ENCODE results near the gene RGMB.

The RGMB gene

GRCh38 chr5:98755406-98755805 lies 18.1 kb upstream of the RGMB start:
- Histone ChIP-seq H4K20me1 (ENCODE audit: insufficient read depth, low read length) (no peaks in the 10 kb centered on the region), H3K36me3 (ENCODE audit: insufficient read depth, low read length) (no peaks in the 10 kb centered on the region), H3K27me3 (ENCODE audit: insufficient read depth, low read length) (no peaks in the 10 kb centered on the region), H3K9ac (ENCODE audit: low read length) (no peak overlapping the region), H3K4me3 (ENCODE audit: low read depth, low read length, poor library complexity, severe bottlenecking) (no peak overlapping the region), H3F3A (ENCODE audit: insufficient read depth, low read length) (no peaks in the 10 kb centered on the region), H3K79me2 (ENCODE audit: insufficient read depth, low read length) (no peaks in the 10 kb centered on the region), H3K9me2 (ENCODE audit: low read depth, low read length) (no peaks in the 10 kb centered on the region), H3K27ac (ENCODE audit: low read depth, low read length, poor library complexity, severe bottlenecking) (no peak overlapping the region), H3K4me2 (ENCODE audit: low read length) (no peak overlapping the region), H2AFZ (ENCODE audit: low read length) (no peak overlapping the region), H3K4me1 (ENCODE audit: insufficient read depth, low read length, severe bottlenecking) (no peaks in the 10 kb centered on the region), H3K9me3 (ENCODE audit: low read length) (no peaks in the 10 kb centered on the region)
- TF ChIP-seq EZH2 (IDR thresholded peaks at IDR 0.05; ENCODE audit: borderline replicate concordance, low read length) (no peak), CTCF (IDR thresholded peaks at IDR 0.05; ENCODE audit: low read length) (no peak)

- TF ChIP-seq EZH2 (IDR thresholded peaks at IDR 0.05; ENCODE audit: borderline replicate concordance, low read length) (no peak), CTCF (IDR thresholded peaks at IDR 0.05; ENCODE audit: low read length) (no peak)
- H3K27ac ChIP-seq (ENCODE audit: low read depth, low read length, poor library complexity, severe bottlenecking), result no peak overlapping the region
- H3K36me3 ChIP-seq (ENCODE audit: insufficient read depth, low read length), result no peaks in the 10 kb centered on the region
- no peak overlapping the region for H3K4me3 ChIP-seq (ENCODE audit: low read depth, low read length, poor library complexity, severe bottlenecking)
- no peak overlapping the region for H2AFZ ChIP-seq (ENCODE audit: low read length)
- H4K20me1 ChIP-seq (ENCODE audit: insufficient read depth, low read length), result no peaks in the 10 kb centered on the region
- no peaks in the 10 kb centered on the region for H3F3A ChIP-seq (ENCODE audit: insufficient read depth, low read length)
- no peak overlapping the region for H3K4me2 ChIP-seq (ENCODE audit: low read length)
- no peaks in the 10 kb centered on the region for H3K79me2 ChIP-seq (ENCODE audit: insufficient read depth, low read length)
- H3K9me3 ChIP-seq (ENCODE audit: low read length), result no peaks in the 10 kb centered on the region
- H3K9me2 ChIP-seq (ENCODE audit: low read depth, low read length), result no peaks in the 10 kb centered on the region
- H3K27me3 ChIP-seq (ENCODE audit: insufficient read depth, low read length), result no peaks in the 10 kb centered on the region
- H3K9ac ChIP-seq (ENCODE audit: low read length), result no peak overlapping the region
- H3K4me1 ChIP-seq (ENCODE audit: insufficient read depth, low read length, severe bottlenecking), result no peaks in the 10 kb centered on the region
These were observed 15.5 kb upstream of the RGMB start for GRCh38 chr5:98757978-98758377.

- Histone ChIP-seq H3K9ac (ENCODE audit: low read length) (no peak overlapping the region), H3F3A (ENCODE audit: insufficient read depth, low read length) (no peaks in the 10 kb centered on the region), H3K79me2 (ENCODE audit: insufficient read depth, low read length) (no peaks in the 10 kb centered on the region), H3K9me2 (ENCODE audit: low read depth, low read length) (no peaks in the 10 kb centered on the region), H3K4me1 (ENCODE audit: insufficient read depth, low read length, severe bottlenecking) (no peaks in the 10 kb centered on the region), H3K4me2 (ENCODE audit: low read length) (no peak overlapping the region), H3K36me3 (ENCODE audit: insufficient read depth, low read length) (no peaks in the 10 kb centered on the region), H3K27ac (ENCODE audit: low read depth, low read length, poor library complexity, severe bottlenecking) (no peak overlapping the region), H3K4me3 (ENCODE audit: low read depth, low read length, poor library complexity, severe bottlenecking) (no peak overlapping the region), H2AFZ (ENCODE audit: low read length) (no peak overlapping the region), H3K9me3 (ENCODE audit: low read length) (no peaks in the 10 kb centered on the region), H4K20me1 (ENCODE audit: insufficient read depth, low read length) (no peaks in the 10 kb centered on the region), H3K27me3 (ENCODE audit: insufficient read depth, low read length) (no peaks in the 10 kb centered on the region)
- TF ChIP-seq CTCF (IDR thresholded peaks at IDR 0.05; ENCODE audit: low read length) (no peak), EZH2 (IDR thresholded peaks at IDR 0.05; ENCODE audit: borderline replicate concordance, low read length) (no peak)
These were observed 10.3 kb upstream of the RGMB start for GRCh38 chr5:98763001-98763630.
